Measurements from ENCODE around the gene MRPS26. TPM values are rescaled to one million over a fixed set of nuclear protein-coding genes. Genes with fewer than 3 reads are reported as not detected.
A peak's percentile ranks its signal among the peaks of the same experiment; 100 is the strongest.
"Not testable (repeated sequence)": the region's sequence is repeated elsewhere in the genome, so short reads cannot be mapped to it uniquely, and the experiment has no call there.

MRPS26 gene
- polyA plus RNA-seq, result 10 to 100 TPM; 37.0 to 68.4 (median 46.9) TPM

DNA sequence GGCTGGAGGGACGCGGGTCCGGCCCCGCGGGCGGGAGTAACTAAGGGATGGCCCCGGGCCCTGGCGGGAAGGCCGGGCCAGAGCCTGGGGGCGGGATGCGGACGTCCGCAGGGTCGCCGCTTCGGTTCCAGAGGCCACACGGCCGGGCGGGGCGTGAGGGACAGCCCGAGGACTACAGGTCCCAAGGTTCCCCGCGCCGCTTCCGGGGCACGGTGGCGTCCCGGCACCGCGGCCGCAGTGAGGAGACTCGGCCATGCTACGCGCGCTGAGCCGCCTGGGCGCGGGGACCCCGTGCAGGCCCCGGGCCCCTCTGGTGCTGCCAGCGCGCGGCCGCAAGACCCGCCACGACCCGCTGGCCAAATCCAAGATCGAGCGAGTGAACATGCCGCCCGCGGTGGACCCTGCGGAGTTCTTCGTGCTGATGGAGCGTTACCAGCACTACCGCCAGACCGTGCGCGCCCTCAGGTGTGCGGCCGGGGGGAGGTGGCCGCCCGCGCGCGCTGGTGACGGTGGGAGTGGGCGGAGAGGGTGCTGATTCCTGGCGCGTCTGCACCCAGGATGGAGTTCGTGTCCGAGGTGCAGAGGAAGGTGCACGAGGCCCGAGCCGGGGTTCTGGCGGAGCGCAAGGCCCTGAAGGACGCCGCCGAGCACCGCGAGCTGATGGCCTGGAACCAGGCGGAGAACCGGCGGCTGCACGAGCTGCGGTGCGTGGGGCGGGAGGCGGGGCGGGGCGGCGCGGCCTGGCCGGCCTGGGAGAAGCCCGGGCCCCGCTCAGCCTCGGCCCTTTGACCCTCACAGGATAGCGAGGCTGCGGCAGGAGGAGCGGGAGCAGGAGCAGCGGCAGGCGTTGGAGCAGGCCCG lies at the start of gene MRPS26:
MRPS26 (plus strand) TSS at position 237 of the 861 bp plus-strand sequence; CDS start at position 254, 17 bp downstream.
- 0 to 1% (median 0%) methylated on average over 94 to 104 of the region's 104 CpGs for WGBS, 3 donors

DNA sequence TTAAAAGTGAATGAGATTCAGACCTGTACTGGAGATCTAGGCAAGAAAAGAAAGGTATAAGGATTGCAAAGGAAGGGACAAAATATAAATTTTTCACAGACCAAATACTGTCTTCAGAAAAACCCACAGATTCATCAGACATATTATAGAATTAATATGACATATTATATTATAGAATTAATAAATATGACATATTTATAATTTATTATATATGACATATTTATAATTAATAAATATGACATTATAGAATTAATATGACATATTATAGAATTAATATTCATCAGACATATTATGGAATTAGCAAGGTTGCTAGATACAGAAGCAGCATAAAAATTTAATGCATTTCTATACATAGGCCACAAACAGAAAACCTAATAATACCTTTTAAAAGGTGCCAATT lies 47.1 kb upstream of the MRPS26 start:
- H3K27ac ChIP-seq (ENCODE audit: low read depth, low read length), result no peak overlapping the region

More for the DNA sequence above, at the start of gene MRPS26:
- peak within 1 kb of the TSS; percentile 41 for H3K27ac ChIP-seq (ENCODE audit: low read depth, low read length)

GRCh38 chr20:3000852-3001523 lies 44.9 kb upstream of the MRPS26 start:
- no peak overlapping the region for H3K27ac ChIP-seq (ENCODE audit: low read depth, low read length)
- 43 to 50% (median 45%) methylated on average over 7 of the region's 7 CpGs for WGBS, 3 donors

DNA sequence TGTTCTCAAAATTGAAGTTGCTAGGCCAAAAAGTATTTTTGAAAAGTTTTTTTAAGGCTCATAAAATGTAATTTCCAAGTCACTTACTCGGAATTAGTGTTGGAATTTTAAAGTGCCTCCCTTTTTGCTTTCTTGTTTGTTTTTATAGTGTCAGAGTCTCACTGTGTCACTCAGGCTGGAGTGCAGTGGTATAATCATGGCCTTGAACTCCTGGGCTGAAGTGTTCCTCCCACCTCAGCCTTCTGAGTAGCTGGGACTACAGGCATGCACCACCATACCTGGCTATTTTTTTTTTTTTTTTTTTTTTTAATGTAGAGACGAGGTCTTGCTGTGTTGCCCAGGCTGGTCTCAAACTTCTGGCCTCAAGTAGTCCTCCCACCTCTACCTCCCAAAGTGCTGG lies 42.4 kb upstream of the MRPS26 start:
- H3K27ac ChIP-seq (ENCODE audit: low read depth, low read length), result no peak overlapping the region
- WGBS, 3 donors, result 86 to 97% (median 92%) methylated on average over 2 of the region's 2 CpGs

DNA sequence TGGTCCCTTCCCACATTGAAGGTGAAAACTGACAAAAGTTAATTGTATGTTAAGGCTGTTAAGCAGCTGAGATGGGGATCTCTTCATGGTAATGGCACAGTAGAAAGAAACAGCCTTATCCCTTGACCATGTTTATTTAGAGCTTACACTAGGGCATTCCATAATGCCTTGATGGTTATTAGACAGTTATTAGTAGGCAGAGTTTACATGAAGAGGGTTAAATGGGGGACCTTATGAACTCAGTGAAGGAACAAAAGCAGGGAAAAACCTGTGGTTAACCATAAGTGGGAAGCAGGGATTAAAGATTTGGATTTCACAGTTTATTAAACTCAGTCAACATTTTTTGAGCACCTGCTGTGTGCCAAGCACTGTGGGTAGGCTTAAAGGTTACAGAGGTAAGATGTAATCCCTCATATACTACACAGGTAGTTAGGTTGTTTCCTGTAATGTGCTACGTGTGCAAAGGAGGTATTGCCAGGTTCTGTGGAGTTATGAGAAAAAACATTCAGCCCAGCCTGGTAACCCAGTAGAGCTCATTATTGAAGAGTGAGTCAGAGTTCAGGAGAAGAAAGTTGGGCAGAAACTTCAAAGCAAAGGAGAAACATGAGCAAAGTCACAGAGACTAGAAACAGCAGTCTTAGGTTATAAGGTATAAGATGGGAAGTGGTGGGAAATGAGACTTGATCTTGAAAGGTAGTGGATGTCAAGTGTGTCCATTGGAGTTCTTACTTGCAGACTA lies 34.7 kb upstream of the MRPS26 start:
- 40 to 82% (median 76%) methylated on average over 1 of the region's 1 CpG for WGBS, 3 donors
- no peak overlapping the region for H3K27ac ChIP-seq (ENCODE audit: low read depth, low read length)

- H3K27ac ChIP-seq (ENCODE audit: low read depth, low read length), result no peak overlapping the region
- WGBS, 3 donors, result 82 to 92% (median 86%) methylated on average over 3 of the region's 3 CpGs
Measured at GRCh38 chr20:3011752-3012151, 34.1 kb upstream of the MRPS26 start.

DNA sequence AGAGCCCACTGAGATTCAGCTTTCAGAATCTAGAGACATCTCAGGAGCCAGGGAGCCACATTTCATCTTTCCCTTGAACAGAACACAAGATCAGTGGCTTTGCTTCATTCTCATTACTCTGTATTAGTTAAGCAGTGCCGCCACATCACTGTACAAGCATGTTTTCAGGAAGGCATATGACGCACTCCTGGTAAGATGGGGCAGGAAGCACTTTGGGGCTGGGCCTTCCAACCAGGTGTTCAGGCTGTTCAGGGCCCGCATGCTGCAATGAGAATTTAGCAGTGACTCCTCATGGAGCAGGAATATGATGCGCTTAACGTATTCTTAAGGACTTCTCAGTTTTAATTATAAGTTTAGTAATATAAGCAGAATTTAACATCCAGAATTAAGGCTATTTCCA lies 32.1 kb upstream of the MRPS26 start:
- 94 to 98% (median 96%) methylated on average over 5 of the region's 5 CpGs for WGBS, 3 donors
- H3K27ac ChIP-seq (ENCODE audit: low read depth, low read length), result no peak overlapping the region

GRCh38 chr20:3014179-3014578 lies 31.7 kb upstream of the MRPS26 start:
- 96% methylated on average over 7 of the region's 7 CpGs for WGBS, 3 donors
- no peak overlapping the region for H3K27ac ChIP-seq (ENCODE audit: low read depth, low read length)

GRCh38 chr20:3014662-3015061 lies 31.2 kb upstream of the MRPS26 start:
- 81 to 90% (median 90%) methylated on average over 3 of the region's 3 CpGs for WGBS, 3 donors
- no peak overlapping the region for H3K27ac ChIP-seq (ENCODE audit: low read depth, low read length)

- 93 to 95% (median 95%) methylated on average over 5 of the region's 5 CpGs for WGBS, 3 donors
- H3K27ac ChIP-seq (ENCODE audit: low read depth, low read length), result not testable (repeated sequence)
Measured at GRCh38 chr20:3015302-3015701, 30.6 kb upstream of the MRPS26 start.

GRCh38 chr20:3021327-3021726 lies 24.5 kb upstream of the MRPS26 start:
- WGBS, 3 donors, result 89 to 94% (median 90%) methylated on average over 4 of the region's 4 CpGs
- H3K27ac ChIP-seq (ENCODE audit: low read depth, low read length), result no peak overlapping the region

GRCh38 chr20:3021777-3022176 lies 24.1 kb upstream of the MRPS26 start:
- 93 to 98% (median 97%) methylated on average over 5 of the region's 5 CpGs for WGBS, 3 donors
- no peak overlapping the region for H3K27ac ChIP-seq (ENCODE audit: low read depth, low read length)

DNA sequence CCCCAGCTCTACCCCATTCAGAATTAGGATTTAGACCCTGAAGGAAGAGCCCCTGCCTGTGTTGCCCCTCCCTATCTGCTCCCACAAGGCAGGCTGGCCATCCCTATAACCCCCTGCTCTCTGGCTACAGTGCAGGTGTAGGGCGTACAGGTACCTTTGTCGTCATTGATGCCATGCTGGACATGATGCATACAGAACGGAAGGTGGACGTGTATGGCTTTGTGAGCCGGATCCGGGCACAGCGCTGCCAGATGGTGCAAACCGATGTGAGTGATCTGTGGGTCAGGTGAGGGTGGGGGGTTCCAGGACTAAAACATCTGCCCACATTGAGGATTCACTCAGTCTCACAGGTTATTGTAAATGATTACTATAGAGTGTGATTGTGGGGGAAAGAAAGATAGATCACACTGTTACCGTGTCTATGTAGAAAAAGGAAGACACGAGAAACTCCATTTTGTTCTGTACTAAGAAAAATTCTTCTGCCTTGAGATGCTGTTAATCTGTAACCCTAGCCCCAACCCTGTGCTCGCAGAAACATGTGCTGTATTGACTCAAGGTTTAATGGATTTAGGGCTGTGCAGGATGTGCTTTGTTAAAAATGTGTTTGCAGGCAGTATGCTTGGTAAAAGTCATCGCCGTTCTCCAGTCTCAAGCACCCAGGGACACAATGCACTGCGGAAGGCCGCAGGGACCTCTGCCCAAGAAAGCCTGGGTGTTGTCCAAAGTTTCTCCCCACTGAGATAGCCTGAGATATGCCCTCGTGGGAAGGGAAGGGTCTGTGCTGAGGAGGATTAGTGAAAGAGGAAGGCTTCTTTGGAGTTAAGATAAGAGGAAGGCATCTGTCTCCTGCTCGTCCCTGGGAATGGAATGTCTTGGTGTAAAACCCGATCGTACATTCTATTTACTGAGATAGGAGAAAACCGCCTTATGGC lies 23.0 kb upstream of the MRPS26 start:
- H3K27ac ChIP-seq (ENCODE audit: low read depth, low read length), result not testable (repeated sequence)
- WGBS, 3 donors, result 74 to 86% (median 84%) methylated on average over 20 of the region's 20 CpGs

DNA sequence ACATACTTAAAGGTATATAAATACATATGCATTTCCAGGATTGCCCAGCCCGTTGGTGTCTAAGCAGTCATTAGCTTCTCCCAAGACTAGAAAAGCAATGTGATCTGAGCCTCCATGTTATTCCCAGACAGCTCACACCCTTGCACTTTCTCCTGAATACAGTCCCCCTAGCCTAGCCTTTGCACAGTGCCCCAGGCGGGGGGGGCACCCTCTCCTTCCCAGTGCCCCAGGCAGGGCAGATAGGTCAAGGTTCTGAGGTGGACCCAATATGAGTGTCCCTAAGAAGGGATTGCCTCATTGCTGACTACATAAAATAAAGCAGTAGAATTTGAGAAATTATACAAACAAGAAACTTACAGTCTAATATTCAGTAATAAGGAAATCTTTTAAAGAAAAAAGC lies 17.9 kb upstream of the MRPS26 start:
- WGBS, 3 donors, result 78 to 90% (median 81%) methylated on average over 2 of the region's 2 CpGs
- H3K27ac ChIP-seq (ENCODE audit: low read depth, low read length), result no peak overlapping the region

- 91 to 97% (median 92%) methylated on average over 3 of the region's 3 CpGs for WGBS, 3 donors
- H3K27ac ChIP-seq (ENCODE audit: low read depth, low read length), result no peak overlapping the region
Measured at GRCh38 chr20:3031524-3032147, 14.2 kb upstream of the MRPS26 start.

- WGBS, 3 donors, result 76 to 94% (median 86%) methylated on average over 7 to 8 of the region's 8 CpGs
Measured at GRCh38 chr20:3032624-3033023, 13.2 kb upstream of the MRPS26 start.

DNA sequence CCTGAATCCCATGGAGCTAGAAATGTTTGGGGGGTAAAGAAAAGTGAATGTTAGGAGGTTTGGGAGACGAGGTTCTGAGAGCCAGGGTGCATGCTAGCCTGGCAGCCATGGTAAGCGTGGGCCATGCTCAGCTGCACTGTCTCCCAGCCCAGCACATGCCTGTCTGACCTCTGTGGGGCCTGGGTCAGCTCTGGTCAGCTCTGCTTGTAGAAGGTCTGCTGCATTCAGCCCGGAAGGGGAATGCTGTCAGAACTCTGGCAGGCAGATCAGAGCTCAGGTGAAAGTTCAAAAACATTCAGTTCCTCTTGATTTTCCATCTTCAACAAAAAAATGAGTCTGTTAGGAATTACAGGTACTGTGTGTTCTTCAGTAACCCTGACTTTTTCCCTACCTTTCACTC lies 8.2 kb upstream of the MRPS26 start:
- 86 to 93% (median 86%) methylated on average over 3 of the region's 3 CpGs for WGBS, 3 donors
- H3K27ac ChIP-seq (ENCODE audit: low read depth, low read length), result no peak overlapping the region

More at GRCh38 chr20:3032624-3033023, 13.2 kb upstream of the MRPS26 start:
- no peak overlapping the region for H3K27ac ChIP-seq (ENCODE audit: low read depth, low read length)

- WGBS, 3 donors, result 87 to 95% (median 88%) methylated on average over 5 of the region's 5 CpGs
- no peak overlapping the region for H3K27ac ChIP-seq (ENCODE audit: low read depth, low read length)
Measured at GRCh38 chr20:3038454-3038853, 7.4 kb upstream of the MRPS26 start.
